Upper lobe of left lung (tissue), 4 donors: ENCODE results near the gene RASSF6.

Source experiments
- EP300 ChIP-seq, 4 donors: sonication (generic); formaldehyde crosslinking; IDR thresholded peaks; one replicate each; pipeline ENCODE4 v1.5.1; 2017; ENCODE audit warnings: antibody characterized with exemption in 4 of 4, control low read depth in 2 of 4
- POLR2AphosphoS5 ChIP-seq, 2 donors: sonication (generic); formaldehyde crosslinking; IDR thresholded peaks; one replicate each; pipeline ENCODE4 v1.5.1; 2017; ENCODE audit warnings: antibody characterized with exemption in 2 of 2
- TF ChIP-seq, protein P1 (sequence below), 6 experiments: fragments of 450-650 bp in 4 of 6; fragments of 200-600 bp in 2 of 6; sonication (generic) in 2 of 6; IDR thresholded peaks; one replicate each; pipeline ENCODE4 v1.5.1; 2016 to 2019; ENCODE audit warnings: antibody characterized with exemption in 6 of 6

DNA sequence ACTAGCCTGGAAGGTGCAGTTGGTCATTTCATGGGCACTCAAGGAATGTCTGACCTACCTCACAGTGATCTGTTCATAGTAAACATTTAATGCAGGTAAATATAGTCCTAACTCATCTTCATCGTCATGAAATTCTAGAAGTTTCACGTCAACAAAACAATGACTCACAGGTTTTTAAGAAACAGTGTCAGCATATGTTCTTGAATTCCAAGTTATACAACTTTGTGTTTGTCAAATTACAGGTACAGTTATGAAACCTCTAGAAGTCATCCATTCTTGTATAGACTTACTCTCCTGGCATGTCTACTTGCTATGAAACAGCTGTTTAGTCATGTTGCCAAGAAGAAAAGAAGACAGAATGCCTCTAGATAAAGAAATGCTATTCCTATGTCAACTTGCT, 92.1 kb downstream of the RASSF6 start:
- TF ChIP-seq POLR2AphosphoS5 (IDR thresholded peaks at IDR 0.05) (no peak), EP300 (IDR thresholded peaks at IDR 0.05) (no peak)
- TF ChIP-seq, protein P1, sequence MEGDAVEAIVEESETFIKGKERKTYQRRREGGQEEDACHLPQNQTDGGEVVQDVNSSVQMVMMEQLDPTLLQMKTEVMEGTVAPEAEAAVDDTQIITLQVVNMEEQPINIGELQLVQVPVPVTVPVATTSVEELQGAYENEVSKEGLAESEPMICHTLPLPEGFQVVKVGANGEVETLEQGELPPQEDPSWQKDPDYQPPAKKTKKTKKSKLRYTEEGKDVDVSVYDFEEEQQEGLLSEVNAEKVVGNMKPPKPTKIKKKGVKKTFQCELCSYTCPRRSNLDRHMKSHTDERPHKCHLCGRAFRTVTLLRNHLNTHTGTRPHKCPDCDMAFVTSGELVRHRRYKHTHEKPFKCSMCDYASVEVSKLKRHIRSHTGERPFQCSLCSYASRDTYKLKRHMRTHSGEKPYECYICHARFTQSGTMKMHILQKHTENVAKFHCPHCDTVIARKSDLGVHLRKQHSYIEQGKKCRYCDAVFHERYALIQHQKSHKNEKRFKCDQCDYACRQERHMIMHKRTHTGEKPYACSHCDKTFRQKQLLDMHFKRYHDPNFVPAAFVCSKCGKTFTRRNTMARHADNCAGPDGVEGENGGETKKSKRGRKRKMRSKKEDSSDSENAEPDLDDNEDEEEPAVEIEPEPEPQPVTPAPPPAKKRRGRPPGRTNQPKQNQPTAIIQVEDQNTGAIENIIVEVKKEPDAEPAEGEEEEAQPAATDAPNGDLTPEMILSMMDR (IDR thresholded peaks at IDR 0.05), result no peak
